H54 (cell line): Measurements from ENCODE around the gene MSLN.

ENCODE experiments used
- DNase-seq: peaks from one replicate; pipeline ENCODE4 v3.0.0; 2011; ENCODE audit warnings: low spot score, mixed read lengths; ENCODE audit not compliant: insufficient read length
- FAIRE-seq: peaks from 3 replicates; lab custom pipeline; 2011; peaks lifted over from hg19 to GRCh38; lab: Jason Lieb, UNC
- POLR2A ChIP-seq: IDR thresholded peaks from 2 replicates; pipeline ENCODE4 v1.6.1; 2011; ENCODE audit warnings: low read depth, mild to moderate bottlenecking, low read length

The MSLN gene

DNA sequence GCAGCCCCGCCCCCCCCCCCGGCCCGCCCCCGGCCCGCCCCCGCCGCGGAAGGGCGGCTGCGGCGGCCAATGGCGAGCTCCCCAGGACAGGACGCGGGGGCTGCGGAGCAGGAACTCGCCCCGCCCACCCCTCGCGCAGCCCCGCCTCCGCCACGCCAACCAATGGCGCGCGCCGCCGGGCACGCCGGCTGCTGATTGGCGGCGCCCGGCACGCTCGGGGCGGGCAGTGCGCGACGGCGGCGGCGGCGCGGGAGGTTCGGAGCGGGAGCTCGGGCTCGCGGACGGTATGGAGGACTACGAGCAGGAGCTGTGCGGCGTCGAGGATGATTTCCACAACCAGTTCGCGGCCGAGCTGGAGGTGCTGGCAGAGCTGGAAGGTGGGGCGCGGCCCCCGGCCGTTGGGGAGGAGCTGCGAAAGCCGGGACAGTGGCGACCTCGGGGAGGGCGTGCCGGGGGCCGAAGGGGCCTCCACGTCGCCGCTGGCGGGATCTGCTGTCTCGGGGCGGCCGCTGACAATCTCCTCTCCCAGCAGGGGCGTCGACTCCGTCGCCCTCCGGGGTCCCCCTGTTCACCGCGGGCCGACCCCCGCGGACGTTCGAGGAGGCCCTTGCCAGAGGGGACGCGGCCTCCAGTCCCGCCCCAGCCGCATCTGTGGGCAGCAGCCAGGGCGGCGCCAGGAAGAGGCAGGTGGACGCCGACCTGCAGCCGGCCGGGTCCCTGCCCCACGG, 28.0 kb downstream of the MSLN start, which contains the start of gene CHTF18:
CHTF18 (plus strand) TSS at position 222 of the 728 bp plus-strand sequence; CDS start at position 287, 65 bp downstream.
- peak; percentile 97 for DNase-seq
- peak; percentile 73 for TF ChIP-seq POLR2A
- FAIRE-seq: no peak

DNA sequence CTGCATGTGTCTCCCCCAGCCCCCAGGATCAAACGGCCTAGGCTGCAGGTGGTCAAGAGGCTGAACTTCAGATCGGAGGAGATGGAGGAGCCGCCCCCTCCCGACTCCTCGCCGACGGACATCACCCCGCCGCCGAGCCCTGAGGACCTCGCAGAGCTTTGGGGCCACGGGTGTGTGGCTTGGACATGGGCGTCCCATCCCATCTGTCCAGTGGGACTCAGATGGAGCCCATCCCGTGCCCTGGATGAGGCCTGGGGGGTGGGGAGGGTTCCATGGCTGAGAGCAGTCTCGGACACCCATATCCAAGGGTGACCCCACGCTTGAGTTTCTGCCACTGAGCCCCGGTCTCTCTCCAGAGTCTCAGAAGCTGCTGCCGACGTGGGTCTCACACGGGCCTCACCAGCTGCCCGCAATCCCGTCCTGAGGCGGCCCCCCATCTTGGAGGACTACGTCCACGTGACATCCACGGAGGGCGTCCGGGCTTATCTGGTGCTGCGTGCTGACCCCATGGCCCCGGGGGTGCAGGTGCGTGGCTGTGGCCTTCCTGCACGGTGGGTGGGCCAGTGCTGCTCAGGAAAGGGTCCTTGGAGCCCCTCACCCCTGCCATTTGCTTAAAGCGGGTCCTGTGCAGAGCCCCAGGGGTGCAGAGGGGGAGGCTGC, 28.8 kb downstream of the MSLN start:
- DNase-seq: no peak
- FAIRE-seq: no peak

DNA sequence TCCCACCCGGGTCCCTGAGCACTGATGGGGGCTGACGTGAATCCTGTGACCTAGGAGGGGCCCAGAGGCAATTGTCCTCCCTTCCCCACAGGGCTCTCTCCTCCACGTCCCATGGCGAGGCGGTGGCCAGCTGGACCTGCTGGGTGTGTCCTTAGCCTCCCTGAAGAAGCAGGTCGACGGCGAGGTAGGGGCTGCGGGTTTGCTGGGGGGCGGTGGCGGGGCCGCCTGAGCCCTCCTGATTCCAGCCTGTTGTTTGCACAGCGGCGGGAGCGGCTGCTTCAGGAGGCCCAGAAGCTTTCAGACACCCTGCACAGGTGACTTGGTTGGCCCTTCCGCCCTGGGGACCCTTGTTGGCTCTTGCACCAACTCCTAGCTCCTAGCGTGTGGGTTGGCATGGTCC, 29.6 kb downstream of the MSLN start:
- no peak for TF ChIP-seq POLR2A
- FAIRE-seq (no peak), DNase-seq (no peak)

More for the DNA sequence above, 28.8 kb downstream of the MSLN start:
- no peak for TF ChIP-seq POLR2A

DNA sequence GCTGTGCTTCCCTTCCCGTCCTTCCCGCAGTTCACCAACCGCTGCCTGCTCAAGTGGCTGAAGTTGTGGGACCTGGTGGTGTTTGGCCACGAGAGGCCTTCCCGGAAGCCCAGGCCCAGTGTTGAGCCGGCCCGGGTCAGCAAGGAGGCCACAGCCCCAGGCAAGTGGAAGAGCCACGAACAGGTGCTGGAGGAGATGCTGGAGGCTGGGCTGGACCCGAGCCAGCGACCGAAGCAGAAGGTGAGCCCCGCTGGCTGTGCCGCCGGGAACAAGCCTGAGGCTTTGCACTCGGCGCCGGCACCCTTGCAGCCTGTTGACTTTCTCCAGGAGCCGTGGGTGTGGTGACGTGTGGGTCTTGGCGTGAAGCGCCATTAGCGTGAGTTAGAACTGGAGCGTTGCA, 30.6 kb downstream of the MSLN start:
- FAIRE-seq (no peak), DNase-seq (no peak)

GRCh38 chr16:792221-792995, 31.9 kb downstream of the MSLN start:
- no peak for TF ChIP-seq POLR2A
- FAIRE-seq: no peak

More for the DNA sequence above, 30.6 kb downstream of the MSLN start:
- TF ChIP-seq POLR2A: no peak

GRCh38 chr16:793414-793813, 32.9 kb downstream of the MSLN start:
- DNase-seq: no peak
- TF ChIP-seq POLR2A: no peak
- FAIRE-seq: no peak

More at GRCh38 chr16:792221-792995, 31.9 kb downstream of the MSLN start:
- DNase-seq: no peak

- DNase-seq: no peak
- no peak for FAIRE-seq
- no peak for TF ChIP-seq POLR2A
Observed at GRCh38 chr16:794091-794822, 33.7 kb downstream of the MSLN start.

- no peak for TF ChIP-seq POLR2A
- no peak for FAIRE-seq
Observed at GRCh38 chr16:794853-795466, 34.4 kb downstream of the MSLN start.

DNA sequence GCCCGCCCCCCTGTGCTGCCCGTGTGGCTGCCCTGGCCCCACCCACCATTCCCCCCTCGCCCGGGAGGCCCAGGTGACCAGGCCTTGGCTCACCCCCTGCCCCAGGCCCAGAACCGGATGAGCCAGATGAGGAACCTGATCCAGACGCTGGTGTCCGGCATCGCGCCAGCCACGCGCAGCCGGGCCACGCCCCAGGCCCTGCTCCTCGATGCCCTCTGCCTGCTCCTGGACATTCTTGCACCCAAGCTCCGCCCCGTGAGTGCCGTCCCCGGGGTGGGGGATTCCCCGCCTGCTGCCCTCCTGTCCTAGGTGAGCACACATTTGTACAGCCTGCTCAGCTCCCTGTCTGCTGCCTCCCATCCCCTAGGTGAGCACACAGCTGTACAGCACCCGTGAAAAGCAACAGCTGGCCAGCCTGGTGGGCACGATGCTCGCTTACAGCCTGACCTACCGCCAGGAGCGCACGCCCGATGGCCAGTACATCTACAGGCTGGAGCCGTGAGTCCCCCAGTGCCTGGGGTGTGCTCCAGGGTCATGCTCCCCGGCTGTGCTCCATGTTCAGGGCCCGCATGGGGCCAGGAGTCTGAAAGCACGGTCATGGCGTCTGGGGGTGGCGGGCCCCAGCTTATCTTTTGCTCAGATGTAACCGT, 35.2 kb downstream of the MSLN start:
- no peak for DNase-seq
- no peak for TF ChIP-seq POLR2A
- no peak for FAIRE-seq

More at GRCh38 chr16:794853-795466, 34.4 kb downstream of the MSLN start:
- DNase-seq: no peak

- TF ChIP-seq POLR2A: no peak
- no peak for DNase-seq
- FAIRE-seq: no peak
Observed at GRCh38 chr16:796296-797119, 36.0 kb downstream of the MSLN start.

GRCh38 chr16:797120-797420, 36.5 kb downstream of the MSLN start:
- no peak for FAIRE-seq
- DNase-seq: no peak
- TF ChIP-seq POLR2A: no peak

DNA sequence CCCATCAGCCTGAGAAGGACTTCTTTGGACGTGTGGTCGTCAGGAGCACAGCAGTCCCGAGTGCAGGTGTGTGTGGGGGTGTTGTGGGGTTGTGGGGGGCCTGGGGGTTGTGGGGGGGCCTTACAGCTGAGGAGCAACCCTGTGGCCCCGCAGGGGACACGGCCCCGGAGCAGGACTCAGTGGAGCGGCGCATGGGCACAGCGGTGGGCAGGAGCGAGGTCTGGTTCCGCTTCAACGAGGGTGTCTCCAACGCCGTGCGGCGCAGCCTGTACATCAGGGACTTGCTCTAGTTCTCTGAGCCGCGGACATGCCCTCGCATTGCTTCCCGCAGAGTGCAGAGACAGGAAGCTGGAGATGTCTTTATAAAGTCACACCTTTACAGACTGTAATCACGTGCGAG, 37.2 kb downstream of the MSLN start:
- no peak for DNase-seq
- no peak for TF ChIP-seq POLR2A
- no peak for FAIRE-seq

DNA sequence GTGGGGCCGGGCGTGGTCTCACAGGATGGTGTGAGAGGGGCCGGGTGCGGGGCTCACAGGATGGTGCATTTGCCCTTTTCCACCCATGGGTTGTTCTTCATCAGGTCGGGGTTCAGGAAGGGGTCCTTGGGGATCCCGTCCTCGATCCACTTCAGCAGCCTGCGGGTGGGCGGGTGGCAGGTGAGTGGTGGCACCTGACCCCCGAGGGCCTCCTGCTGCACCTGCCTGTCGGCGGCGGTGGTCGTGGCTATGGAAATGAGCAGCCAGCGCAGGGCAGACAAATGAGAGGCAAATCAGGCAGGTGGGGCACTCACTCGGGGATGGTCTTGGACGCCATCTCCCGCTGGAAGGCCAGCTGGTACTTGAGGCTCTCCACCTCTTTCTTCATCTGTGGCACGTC, 38.1 kb downstream of the MSLN start:
- DNase-seq (no peak), FAIRE-seq (no peak)
- TF ChIP-seq POLR2A: no peak
